ENCODE measurements around the gene CEP83. TPM values are rescaled to one million over a fixed set of nuclear protein-coding genes. Genes with fewer than 3 reads are reported as not detected.
A peak's percentile ranks its signal among the peaks of the same experiment; 100 is the strongest.

Gene CEP83
- total RNA-seq (10.0 and 13.5 TPM in 2 replicates), polyA plus RNA-seq (6.6 and 7.8 TPM in 2 replicates), polyA minus RNA-seq (ENCODE audit: low replicate concordance) (0.48 and 0.79 TPM in 2 replicates)
- polyA plus RNA-seq (2012): 5.0 and 5.6 TPM in 2 replicates

DNA sequence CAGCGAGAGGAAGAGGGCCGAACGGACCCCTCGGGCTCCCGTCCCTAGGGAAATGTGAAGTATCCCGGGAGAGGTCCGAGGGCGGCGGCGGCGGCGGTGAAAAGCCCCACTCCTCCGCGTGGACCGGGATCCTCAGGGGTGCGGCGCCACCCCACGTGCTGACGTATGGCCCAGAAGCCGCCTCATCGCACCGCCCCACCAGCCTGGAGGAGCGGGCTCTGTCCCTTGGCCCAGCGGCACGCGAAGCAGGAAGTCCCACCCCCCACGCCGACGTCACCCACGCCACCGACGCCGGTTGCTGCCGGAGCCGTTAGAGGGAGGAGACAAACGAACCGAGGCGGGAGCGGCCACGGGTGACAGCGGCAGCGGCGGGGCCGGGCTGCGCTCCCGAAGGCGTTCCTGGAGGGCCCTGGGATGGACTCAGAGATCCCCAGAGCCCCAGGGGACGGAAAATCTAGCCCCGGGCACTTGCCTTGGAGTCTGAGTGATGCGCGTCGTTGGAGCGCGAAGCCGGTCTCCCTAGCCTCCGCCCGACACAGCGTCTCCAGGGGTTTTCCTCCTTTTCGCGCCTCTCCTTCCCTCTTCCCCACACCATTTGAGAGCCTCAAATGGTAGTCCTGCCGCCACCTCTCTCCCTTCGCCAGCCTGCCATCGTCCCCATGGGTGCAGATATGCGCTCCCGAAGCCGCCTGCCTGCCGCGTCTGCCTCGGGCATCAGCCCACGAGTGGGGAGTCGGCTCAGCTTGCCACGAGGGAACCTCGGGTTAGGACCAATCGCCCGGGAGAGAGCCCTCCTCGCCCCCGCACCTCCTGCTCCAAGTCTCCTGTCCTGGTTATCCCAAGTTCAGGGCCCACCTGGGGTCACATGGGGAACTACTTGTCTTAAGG, at the start of gene CEP83:
Gene CEP83, minus strand, starts transcription at position 140 of the 888 bp plus-strand sequence. CDS start 47,377 bp downstream, outside the sequence.
- no peaks in the 10 kb centered on the region for H4K20me1 ChIP-seq (ENCODE audit: control insufficient read depth, extremely low read depth, insufficient read depth, low read length)
- H3K27me3 ChIP-seq (ENCODE audit: control insufficient read depth, insufficient read depth, low read length): no peaks in the 10 kb centered on the region
- no peaks in the 10 kb centered on the region for H3K36me3 ChIP-seq (ENCODE audit: control insufficient read depth, insufficient read depth, low read length)
- H2AFZ ChIP-seq (ENCODE audit: low read length): peak within 1 kb of the TSS; percentile 94
- peak within 1 kb of the TSS; percentile 67 to 96 (median 82) for H3K4me3 ChIP-seq (replicated peaks in 1 of 4; ENCODE audit: control extremely low read depth in 1 of 4, insufficient read depth in 1 of 4, low read depth in 3 of 4, low read length in 4 of 4)
- H3K27ac ChIP-seq (ENCODE audit: insufficient read depth, low read length): peak within 1 kb of the TSS; percentile 86
- no peaks in the 10 kb centered on the region for H3K9me3 ChIP-seq (ENCODE audit: control insufficient read depth, insufficient read depth, low read depth, low read length)
- no peaks in the 10 kb centered on the region for H3K79me2 ChIP-seq (ENCODE audit: control insufficient read depth, insufficient read depth, low read length)
- peak within 1 kb of the TSS; percentile 86 for H3K9ac ChIP-seq (ENCODE audit: insufficient read depth, low read length)
- no peak for TF ChIP-seq CTCF (conservative IDR thresholded peaks at IDR 0.05 in 1 of 2, IDR thresholded peaks at IDR 0.05 in 1 of 2; ENCODE audit: low read depth in 1 of 2, low read length in 2 of 2)
- TF ChIP-seq EZH2 (IDR thresholded peaks at IDR 0.05; ENCODE audit: low read length, missing control alignments): no peak
- DNase-seq (ENCODE audit: low read depth in 2 of 2): peak; percentile 92
- H3K4me2 ChIP-seq (ENCODE audit: extremely low read depth, insufficient read depth, low read length): peak within 1 kb of the TSS; percentile 97
- no peaks in the 10 kb centered on the region for H3K4me1 ChIP-seq (ENCODE audit: control insufficient read depth, extremely low read depth, insufficient read depth, low read length)

GRCh38 chr12:94509317-94509716, 49.6 kb upstream of the CEP83 start:
- H3K79me2 ChIP-seq (ENCODE audit: control insufficient read depth, insufficient read depth, low read length): no peaks in the 10 kb centered on the region
- no peaks in the 10 kb centered on the region for H3K4me1 ChIP-seq (ENCODE audit: control insufficient read depth, extremely low read depth, insufficient read depth, low read length)
- H4K20me1 ChIP-seq (ENCODE audit: control insufficient read depth, extremely low read depth, insufficient read depth, low read length): no peaks in the 10 kb centered on the region
- H3K9ac ChIP-seq (ENCODE audit: insufficient read depth, low read length): no peak overlapping the region
- no peak for TF ChIP-seq EZH2 (IDR thresholded peaks at IDR 0.05; ENCODE audit: low read length, missing control alignments)
- no peak for TF ChIP-seq CTCF (conservative IDR thresholded peaks at IDR 0.05 in 1 of 2, IDR thresholded peaks at IDR 0.05 in 1 of 2; ENCODE audit: low read depth in 1 of 2, low read length in 2 of 2)
- H3K9me3 ChIP-seq (ENCODE audit: control insufficient read depth, insufficient read depth, low read depth, low read length): no peaks in the 10 kb centered on the region
- no peak overlapping the region for H3K4me2 ChIP-seq (ENCODE audit: extremely low read depth, insufficient read depth, low read length)
- H3K27ac ChIP-seq (ENCODE audit: insufficient read depth, low read length): no peak overlapping the region
- no peak overlapping the region for H3K4me3 ChIP-seq (replicated peaks in 1 of 4; ENCODE audit: control extremely low read depth in 1 of 4, insufficient read depth in 1 of 4, low read depth in 3 of 4, low read length in 4 of 4)
- no peaks in the 10 kb centered on the region for H3K36me3 ChIP-seq (ENCODE audit: control insufficient read depth, insufficient read depth, low read length)
- peaks cover 4% of the 10 kb centered on the region for H3K27me3 ChIP-seq (ENCODE audit: control insufficient read depth, insufficient read depth, low read length)
- no peak for DNase-seq (ENCODE audit: low read depth in 2 of 2)
- H2AFZ ChIP-seq (ENCODE audit: low read length): no peak overlapping the region

DNA sequence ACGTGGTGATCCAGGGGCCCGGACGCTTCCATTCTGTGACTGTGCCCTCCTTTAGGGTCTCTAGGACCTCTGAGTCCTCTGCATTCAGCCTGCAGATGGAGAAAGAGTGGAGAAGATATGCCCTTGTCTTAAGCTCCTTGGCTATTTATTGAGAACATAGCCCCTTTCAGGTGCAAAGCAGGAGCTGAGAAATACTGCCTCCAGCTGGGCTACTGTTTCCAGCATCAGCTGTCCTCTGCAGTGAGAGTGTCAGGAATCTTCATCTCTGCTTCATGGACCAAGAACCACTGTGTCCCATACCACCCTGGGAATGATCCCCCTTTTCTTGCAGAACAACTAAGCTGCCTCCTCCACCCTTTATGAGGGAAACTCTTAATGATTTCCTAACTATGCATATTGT, 47.8 kb upstream of the CEP83 start:
- DNase-seq (ENCODE audit: low read depth in 2 of 2): no peak
- TF ChIP-seq CTCF (conservative IDR thresholded peaks at IDR 0.05 in 1 of 2, IDR thresholded peaks at IDR 0.05 in 1 of 2; ENCODE audit: low read depth in 1 of 2, low read length in 2 of 2) (no peak), EZH2 (IDR thresholded peaks at IDR 0.05; ENCODE audit: low read length, missing control alignments) (no peak)
- Histone ChIP-seq H3K4me1 (ENCODE audit: control insufficient read depth, extremely low read depth, insufficient read depth, low read length) (no peaks in the 10 kb centered on the region), H3K36me3 (ENCODE audit: control insufficient read depth, insufficient read depth, low read length) (no peaks in the 10 kb centered on the region), H3K4me3 (replicated peaks in 1 of 4; ENCODE audit: control extremely low read depth in 1 of 4, insufficient read depth in 1 of 4, low read depth in 3 of 4, low read length in 4 of 4) (no peak overlapping the region), H2AFZ (ENCODE audit: low read length) (no peak overlapping the region), H3K9ac (ENCODE audit: insufficient read depth, low read length) (no peak overlapping the region), H3K27me3 (ENCODE audit: control insufficient read depth, insufficient read depth, low read length) (peaks cover 4% of the 10 kb centered on the region), H3K9me3 (ENCODE audit: control insufficient read depth, insufficient read depth, low read depth, low read length) (no peaks in the 10 kb centered on the region), H3K27ac (ENCODE audit: insufficient read depth, low read length) (no peak overlapping the region), H4K20me1 (ENCODE audit: control insufficient read depth, extremely low read depth, insufficient read depth, low read length) (no peaks in the 10 kb centered on the region), H3K4me2 (ENCODE audit: extremely low read depth, insufficient read depth, low read length) (no peak overlapping the region), H3K79me2 (ENCODE audit: control insufficient read depth, insufficient read depth, low read length) (no peaks in the 10 kb centered on the region)

All from fibroblast of lung (primary cell).